Measurements from ENCODE around the gene TRAPPC11. TPM values are rescaled to one million over a fixed set of nuclear protein-coding genes. Genes with fewer than 3 reads are reported as not detected.

Gene TRAPPC11
- total RNA-seq, 2 experiments from 2014 or later, result 14.7 to 19.2 TPM

DNA sequence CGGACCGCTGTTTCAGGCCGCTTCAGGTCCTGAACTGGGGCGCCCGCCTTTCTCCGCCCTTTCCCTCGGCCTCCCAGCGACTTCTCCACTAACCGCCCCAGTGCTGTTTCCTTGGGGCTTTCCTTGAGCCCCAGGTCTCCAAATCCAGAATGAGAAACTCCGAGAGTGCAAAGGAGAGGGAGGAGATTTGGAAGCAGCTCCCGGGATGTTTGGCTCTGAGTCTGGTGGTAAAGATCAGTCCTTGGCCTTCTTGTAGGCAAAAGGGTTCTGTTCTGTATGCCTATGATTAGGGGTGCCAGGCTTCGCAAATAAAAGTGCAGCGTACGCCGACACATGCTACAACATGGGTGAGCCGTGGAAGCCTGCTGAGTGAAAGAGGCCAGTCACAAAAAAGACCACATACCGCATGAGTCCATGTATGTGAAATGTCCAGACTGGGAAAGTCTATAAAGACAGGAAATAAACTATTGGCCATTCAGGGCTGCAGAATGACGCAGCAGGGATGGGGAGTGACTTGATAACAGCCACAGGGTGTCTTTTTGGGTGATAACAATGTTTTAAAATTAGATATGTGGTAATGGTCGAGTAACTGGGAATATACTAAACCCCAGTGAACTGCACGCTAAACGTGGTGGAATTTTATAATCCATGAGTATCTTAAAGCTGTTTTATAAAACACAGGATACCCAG, 99.8 kb downstream of the TRAPPC11 start:
- intact Hi-C loops (cut with DNase I, micrococcal nuclease), result no loop called here
- ChIA-PET POLR2A (no interaction called here), CTCF (no interaction called here)
- H3K4me1 Mint-ChIP-seq (ENCODE audit: low read depth), result no peaks in the 10 kb centered on the region
- no peaks in the 10 kb centered on the region for H3K9me3 Mint-ChIP-seq
- H3K27me3 ChIP-seq (ENCODE audit: control insufficient read depth in 1 of 2, insufficient read depth in 2 of 2, low read length in 2 of 2), result peaks cover 0 to 2% of the 10 kb centered on the region in 2 experiments
- H3K4me1 ChIP-seq (ENCODE audit: insufficient read depth, low read length), result no peaks in the 10 kb centered on the region
- DNase-seq (no peak), ATAC-seq (ENCODE audit: poor library complexity) (no peak)
- no peak for TF ChIP-seq CTCF (IDR thresholded peaks at IDR 0.05)
- H3K27ac ChIP-seq (ENCODE audit: low read depth in 1 of 2, low read length in 2 of 2), result no peak overlapping the region
- no peaks in the 10 kb centered on the region for H3K36me3 Mint-ChIP-seq (ENCODE audit: low read depth)
- H3K27me3 Mint-ChIP-seq, result peaks cover 28% of the 10 kb centered on the region
- no peak overlapping the region for H3K27ac Mint-ChIP-seq
- no peak overlapping the region for H3K4me3 Mint-ChIP-seq
- no peak overlapping the region for H3K4me3 ChIP-seq (ENCODE audit: low read length)
- no peaks in the 10 kb centered on the region for H3K36me3 ChIP-seq (ENCODE audit: insufficient read depth, low read length)
- H3K9me3 ChIP-seq (ENCODE audit: control insufficient read depth in 1 of 2, insufficient read depth in 1 of 2, low read length in 2 of 2), result peaks cover 0 to 11% of the 10 kb centered on the region in 2 experiments

GRCh38 chr4:183760326-183760725, 101.2 kb downstream of the TRAPPC11 start:
- peaks cover 0 to 5% of the 10 kb centered on the region in 2 experiments for H3K9me3 ChIP-seq (ENCODE audit: control insufficient read depth in 1 of 2, insufficient read depth in 1 of 2, low read length in 2 of 2)
- Mint-ChIP-seq H3K4me1 (ENCODE audit: low read depth) (no peaks in the 10 kb centered on the region), H3K27ac (no peak overlapping the region), H3K4me3 (no peak overlapping the region), H3K36me3 (ENCODE audit: low read depth) (no peaks in the 10 kb centered on the region), H3K27me3 (peaks cover 24% of the 10 kb centered on the region), H3K9me3 (no peaks in the 10 kb centered on the region)
- no peak for TF ChIP-seq CTCF (IDR thresholded peaks at IDR 0.05)
- peaks cover 0 to 2% of the 10 kb centered on the region in 2 experiments for H3K27me3 ChIP-seq (ENCODE audit: control insufficient read depth in 1 of 2, insufficient read depth in 2 of 2, low read length in 2 of 2)
- no peak for ATAC-seq (ENCODE audit: poor library complexity)
- no peaks in the 10 kb centered on the region for H3K36me3 ChIP-seq (ENCODE audit: insufficient read depth, low read length)
- ChIA-PET CTCF (no interaction called here), POLR2A (no interaction called here)
- H3K4me1 ChIP-seq (ENCODE audit: insufficient read depth, low read length), result no peaks in the 10 kb centered on the region
- intact Hi-C loops (cut with DNase I, micrococcal nuclease), result no loop called here
- no peak overlapping the region for H3K27ac ChIP-seq (ENCODE audit: low read depth in 1 of 2, low read length in 2 of 2)
- H3K4me3 ChIP-seq (ENCODE audit: low read length), result no peak overlapping the region
- no peak for DNase-seq

Other genes starting within 250 kb of the TRAPPC11 start
- 10 to 100 TPM; 55.7 to 56.9 TPM for gene CDKN2AIP, start 214.7 kb upstream of the TRAPPC11 start, total RNA-seq
- 10 to 100 TPM; 12.5 to 12.8 TPM for gene ING2, start 154.2 kb upstream of the TRAPPC11 start, total RNA-seq
- gene RWDD4, start 108 bp upstream of the TRAPPC11 start, total RNA-seq, result 10 to 100 TPM in 1 of 2 experiments, 1 to 10 TPM in 1; 9.9 to 10.5 TPM
- gene STOX2, start 246.0 kb downstream of the TRAPPC11 start, total RNA-seq, result not detected

All from CD4-positive, alpha-beta T cell (primary cell).